CD4-positive, alpha-beta T cell (primary cell): Measurements from ENCODE around the gene IGF2BP2. TPM values are rescaled to one million over a fixed set of nuclear protein-coding genes. Genes with fewer than 3 reads are reported as not detected.
"Not testable (repeated sequence)": the region's sequence is repeated elsewhere in the genome, so short reads cannot be mapped to it uniquely, and the experiment has no call there.

Experiments used
- ATAC-seq: fragments of 200-7000 bp; cut with Tn5 transposase; one replicate; pipeline ENCODE4 v1.10.0; 2022; ENCODE audit warnings: mild to moderate bottlenecking; ENCODE audit not compliant: poor library complexity
- CTCF ChIA-PET: fragments of 350-600 bp; sonication (Branson Sonifier 250); formaldehyde crosslinking; loops from one replicate; lab custom pipeline; 2021; ENCODE audit warnings: antibody characterized with exemption, inconsistent platforms; lab: Charles Lee
- POLR2A ChIA-PET: fragments of 350-600 bp; sonication (Branson Sonifier 250); formaldehyde crosslinking; loops from one replicate; lab custom pipeline; 2021; ENCODE audit warnings: antibody characterized with exemption, inconsistent platforms; lab: Charles Lee
- DNase-seq, 14 experiments: peaks; one replicate each; pipeline ENCODE4 v3.0.0-alpha.2; 2013 to 2020; ENCODE audit warnings: mixed read lengths in 2 of 14
- H3K27ac ChIP-seq, 2 donors: one replicate each; pipeline versions ENCODE4 v1.5.1 to v1.7.0; 2013; ENCODE audit warnings: low read length in 2 of 2, low read depth in 1 of 2, mild to moderate bottlenecking in 1 of 2
- H3K27me3 ChIP-seq, 2 experiments: 1 replicate in 1 of 2; 2 replicates in 1 of 2; pipeline versions ENCODE4 v1.6.1 to v1.7.0; 2013; ENCODE audit warnings: low read length in 2 of 2, control low read depth in 1 of 2, mild to moderate bottlenecking in 1 of 2, moderate library complexity in 1 of 2; ENCODE audit not compliant: insufficient read depth in 2 of 2, control insufficient read depth in 1 of 2
- H3K36me3 ChIP-seq: one replicate; pipeline ENCODE4 v1.6.1; 2013; ENCODE audit warnings: low read length, control low read depth; ENCODE audit not compliant: insufficient read depth
- H3K4me1 ChIP-seq: one replicate; pipeline ENCODE4 v1.6.1; 2013; ENCODE audit warnings: low read length, control low read depth; ENCODE audit not compliant: insufficient read depth
- H3K4me3 ChIP-seq: one replicate; pipeline ENCODE4 v1.5.1; 2013; ENCODE audit warnings: mild to moderate bottlenecking, low read length, moderate library complexity
- H3K9me3 ChIP-seq, 2 experiments: 1 replicate in 1 of 2; 2 replicates in 1 of 2; pipeline versions ENCODE4 v1.6.1 to v1.7.0; 2013; ENCODE audit warnings: low read length in 2 of 2, mild to moderate bottlenecking in 2 of 2, control low read depth in 1 of 2, moderate library complexity in 1 of 2; ENCODE audit not compliant: control insufficient read depth in 1 of 2, insufficient read depth in 1 of 2
- H3K27ac Mint-ChIP-seq: one replicate; pipeline ENCODE4 v1.8.0; 2020; ENCODE audit warnings: mixed read lengths
- H3K27me3 Mint-ChIP-seq: one replicate; pipeline ENCODE4 v1.8.0; 2021; ENCODE audit warnings: mixed read lengths
- H3K36me3 Mint-ChIP-seq: one replicate; pipeline ENCODE4 v1.8.0; 2021; ENCODE audit warnings: low read depth, mixed read lengths
- H3K4me1 Mint-ChIP-seq: one replicate; pipeline ENCODE4 v1.8.0; 2021; ENCODE audit warnings: low read depth, mixed read lengths
- H3K4me3 Mint-ChIP-seq: one replicate; pipeline ENCODE4 v1.8.0; 2020; ENCODE audit warnings: mild to moderate bottlenecking, mixed read lengths
- H3K9me3 Mint-ChIP-seq: one replicate; pipeline ENCODE4 v1.8.0; 2020; ENCODE audit warnings: mixed read lengths
- intact Hi-C, 2 experiments: fragments of 100-400 bp; cut with DNase I in 1 of 2; cut with micrococcal nuclease in 1 of 2; formaldehyde crosslinking; loops; one replicate each; pipeline versions ENCODE4 v1.15.1 to v1.9.0; 2023 to 2025; cut with DNase I, micrococcal nuclease
- total RNA-seq, 174 experiments: library from RNA in 2 of 174; stranded (reverse) in 2 of 174; gene quantifications; one replicate each; pipeline ENCODE4 v1.2.3 and lab custom pipeline; 2021 to 2026
- TF ChIP-seq, protein P1 (sequence below): fragments of 200-600 bp; IDR thresholded peaks from one replicate; pipeline ENCODE4 v1.8.0; 2022; ENCODE audit warnings: antibody characterized with exemption, mild to moderate bottlenecking

IGF2BP2 gene
- total RNA-seq, 2 experiments from 2014 or later = 0.25 to 0.50 TPM

DNA sequence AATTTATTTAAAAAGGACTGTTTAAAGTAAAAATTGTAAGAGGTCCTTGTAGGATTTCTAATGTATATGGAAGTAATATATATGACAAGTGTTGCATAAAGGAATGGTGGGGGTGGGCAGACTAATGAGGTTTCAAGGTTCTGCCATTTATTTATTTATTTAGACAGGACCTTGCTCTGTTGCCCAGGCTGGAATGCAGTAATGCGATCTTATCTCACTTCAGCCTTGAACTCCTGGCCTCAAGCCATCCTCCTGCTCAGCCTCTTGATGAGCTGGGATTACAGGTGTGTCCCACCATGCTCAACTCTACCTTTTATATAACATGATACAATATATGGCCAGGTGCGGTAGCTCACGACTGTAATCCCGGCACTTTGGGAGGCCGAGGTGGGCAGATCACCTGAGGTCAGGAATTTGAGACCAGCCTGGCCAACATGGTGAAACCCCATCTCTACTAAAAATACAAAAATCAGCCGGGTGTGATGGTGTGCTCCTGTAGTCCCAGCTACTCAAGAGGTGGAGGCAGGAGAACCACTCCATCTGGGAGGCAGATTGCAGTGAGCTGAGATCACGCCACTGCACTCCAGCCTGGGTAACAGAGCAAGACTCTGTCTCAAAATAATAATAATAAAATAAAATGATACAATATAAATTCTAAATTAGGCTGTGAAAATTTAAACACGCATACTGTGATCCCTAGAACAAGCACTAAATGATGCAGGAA is 33.8 kb upstream of the IGF2BP2 start:
- ChIA-PET CTCF (no interaction called here), POLR2A (no interaction called here)
- Histone ChIP-seq H3K4me1 (no peaks in the 10 kb centered on the region), H3K9me3 (peaks cover 13 to 16% of the 10 kb centered on the region in 2 experiments), H3K36me3 (no peaks in the 10 kb centered on the region), H3K27me3 (peaks cover 0 to 4% of the 10 kb centered on the region in 2 experiments), H3K4me3 (no peak overlapping the region), H3K27ac (no peak overlapping the region)
- intact Hi-C loops = no loop called here
- ATAC-seq (no peak), DNase-seq (no peak)
- H3K4me1 Mint-ChIP-seq = no peaks in the 10 kb centered on the region
- no peak overlapping the region for H3K27ac Mint-ChIP-seq
- H3K9me3 Mint-ChIP-seq = peaks cover 2% of the 10 kb centered on the region
- no peak overlapping the region for H3K4me3 Mint-ChIP-seq
- TF ChIP-seq, protein P1, sequence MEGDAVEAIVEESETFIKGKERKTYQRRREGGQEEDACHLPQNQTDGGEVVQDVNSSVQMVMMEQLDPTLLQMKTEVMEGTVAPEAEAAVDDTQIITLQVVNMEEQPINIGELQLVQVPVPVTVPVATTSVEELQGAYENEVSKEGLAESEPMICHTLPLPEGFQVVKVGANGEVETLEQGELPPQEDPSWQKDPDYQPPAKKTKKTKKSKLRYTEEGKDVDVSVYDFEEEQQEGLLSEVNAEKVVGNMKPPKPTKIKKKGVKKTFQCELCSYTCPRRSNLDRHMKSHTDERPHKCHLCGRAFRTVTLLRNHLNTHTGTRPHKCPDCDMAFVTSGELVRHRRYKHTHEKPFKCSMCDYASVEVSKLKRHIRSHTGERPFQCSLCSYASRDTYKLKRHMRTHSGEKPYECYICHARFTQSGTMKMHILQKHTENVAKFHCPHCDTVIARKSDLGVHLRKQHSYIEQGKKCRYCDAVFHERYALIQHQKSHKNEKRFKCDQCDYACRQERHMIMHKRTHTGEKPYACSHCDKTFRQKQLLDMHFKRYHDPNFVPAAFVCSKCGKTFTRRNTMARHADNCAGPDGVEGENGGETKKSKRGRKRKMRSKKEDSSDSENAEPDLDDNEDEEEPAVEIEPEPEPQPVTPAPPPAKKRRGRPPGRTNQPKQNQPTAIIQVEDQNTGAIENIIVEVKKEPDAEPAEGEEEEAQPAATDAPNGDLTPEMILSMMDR = no peak
- H3K27me3 Mint-ChIP-seq = peaks cover 5% of the 10 kb centered on the region
- peaks cover 4% of the 10 kb centered on the region for H3K36me3 Mint-ChIP-seq

DNA sequence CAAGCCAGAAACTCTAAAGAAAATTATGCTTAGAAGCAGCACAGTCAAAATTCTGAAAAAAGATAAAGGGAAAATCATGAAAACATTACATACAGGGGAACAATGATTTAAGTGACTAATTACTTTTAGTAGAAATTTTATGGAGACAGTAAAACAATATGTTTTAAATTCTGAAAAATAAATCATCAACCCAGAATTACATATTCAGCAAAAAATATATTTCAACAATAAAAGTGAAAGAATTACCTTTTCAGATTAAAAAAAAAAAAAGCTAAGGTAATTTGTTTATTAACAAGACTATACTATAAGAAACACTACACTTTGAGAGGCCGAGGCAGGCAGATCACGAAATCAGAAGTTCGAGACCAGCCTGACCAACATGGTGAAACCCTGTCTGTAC is 32.4 kb upstream of the IGF2BP2 start:
- ChIA-PET POLR2A (no interaction called here), CTCF (no interaction called here)
- Mint-ChIP-seq H3K4me3 (no peak overlapping the region), H3K36me3 (peaks cover 4% of the 10 kb centered on the region), H3K4me1 (no peaks in the 10 kb centered on the region), H3K9me3 (peaks cover 2% of the 10 kb centered on the region), H3K27me3 (peaks cover 10% of the 10 kb centered on the region), H3K27ac (no peak overlapping the region)
- H3K36me3 ChIP-seq = no peaks in the 10 kb centered on the region
- H3K27me3 ChIP-seq = peaks cover 0 to 4% of the 10 kb centered on the region in 2 experiments
- no peak overlapping the region for H3K4me3 ChIP-seq
- intact Hi-C loops = no loop called here
- DNase-seq = no peak
- H3K27ac ChIP-seq = no peak overlapping the region
- ATAC-seq = no peak
- H3K4me1 ChIP-seq = no peaks in the 10 kb centered on the region
- TF ChIP-seq, protein P1 = no peak
- peaks cover 13 to 16% of the 10 kb centered on the region in 2 experiments for H3K9me3 ChIP-seq

DNA sequence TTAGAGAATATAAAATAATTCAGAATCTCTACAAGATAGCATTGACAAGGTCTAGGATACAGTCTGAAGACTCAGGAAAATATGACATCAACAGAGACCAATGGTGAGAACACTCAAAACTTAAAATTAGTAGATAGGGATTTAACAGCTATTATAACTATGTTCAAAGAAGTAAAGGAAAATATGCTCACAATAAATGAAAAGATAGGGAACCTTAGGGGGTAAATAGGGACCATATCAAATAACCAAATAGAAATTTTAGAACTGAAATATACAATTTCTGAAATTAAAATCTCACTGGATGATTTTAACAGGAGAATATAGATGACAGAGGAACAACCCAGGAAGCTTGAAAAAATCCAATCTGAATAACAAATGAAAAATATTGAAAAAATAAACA is 31.8 kb upstream of the IGF2BP2 start:
- ChIA-PET POLR2A (no interaction called here), CTCF (interaction anchor here (1.2 kb wide), 1 partner anchor 8 kb away, joined by 3 read pairs; no protein-coding TSS in a partner anchor)
- Histone ChIP-seq H3K9me3 (peaks cover 13 to 16% of the 10 kb centered on the region in 2 experiments), H3K27me3 (peaks cover 0 to 4% of the 10 kb centered on the region in 2 experiments), H3K36me3 (no peaks in the 10 kb centered on the region), H3K27ac (no peak overlapping the region), H3K4me3 (no peak overlapping the region), H3K4me1 (no peaks in the 10 kb centered on the region)
- Mint-ChIP-seq H3K27me3 (peaks cover 11% of the 10 kb centered on the region), H3K36me3 (peaks cover 4% of the 10 kb centered on the region), H3K27ac (no peak overlapping the region), H3K4me3 (no peak overlapping the region), H3K9me3 (peaks cover 2% of the 10 kb centered on the region), H3K4me1 (no peaks in the 10 kb centered on the region)
- intact Hi-C loops = no loop called here
- DNase-seq (no peak), ATAC-seq (no peak)
- TF ChIP-seq, protein P1 = no peak

DNA sequence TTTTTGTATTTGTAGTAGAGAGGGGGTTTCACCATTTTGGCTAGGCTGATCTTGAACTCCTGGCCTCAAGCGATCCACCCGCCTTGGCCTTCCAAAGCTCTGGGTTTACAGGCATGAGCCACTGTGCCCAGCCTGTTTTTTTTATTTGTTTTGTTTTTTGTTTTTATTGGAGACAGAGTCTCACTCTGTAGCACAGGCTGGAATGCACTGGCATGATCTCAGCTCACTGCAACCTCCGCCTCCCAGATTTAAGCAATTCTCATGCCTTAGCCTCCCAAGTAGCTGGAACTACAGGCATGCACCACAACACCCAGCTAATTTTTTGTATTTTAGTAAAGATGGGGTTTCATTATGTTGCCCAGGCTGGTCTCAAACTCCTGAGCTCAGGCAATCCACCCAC is 28.9 kb upstream of the IGF2BP2 start:
- DNase-seq, H3K4me1 ChIP-seq, H3K27me3 Mint-ChIP-seq, H3K4me3 Mint-ChIP-seq, H3K36me3 Mint-ChIP-seq, H3K36me3 ChIP-seq, H3K4me1 Mint-ChIP-seq, H3K27me3 ChIP-seq, H3K9me3 Mint-ChIP-seq, ATAC-seq, H3K4me3 ChIP-seq, intact Hi-C loops, POLR2A ChIA-PET, H3K27ac Mint-ChIP-seq, H3K27ac ChIP-seq: not testable (repeated sequence)
- CTCF ChIA-PET = interaction anchor here (0.7 kb wide), 1 partner anchor 32 kb away, joined by 3 read pairs; no protein-coding TSS in a partner anchor
- peaks cover 13 to 16% of the 10 kb centered on the region in 2 experiments for H3K9me3 ChIP-seq
